Hematopoietic multipotent progenitor cell treated with erythropoietin and hydrocortisone succinate and interleukin-3 and kit ligand, for 4 days (in vitro differentiated cells): Measurements from ENCODE around the gene PRMT1.
A peak's percentile ranks its signal among the peaks of the same experiment; 100 is the strongest.

Experiments used
- DNase-seq: peaks from one replicate; pipeline ENCODE4 v3.0.0-alpha.2; 2015

The PRMT1 gene

GRCh38 chr19:49651820-49652550, 25.1 kb upstream of the PRMT1 start:
- DNase-seq: no peak

GRCh38 chr19:49652551-49653465, 24.3 kb upstream of the PRMT1 start:
- DNase-seq: no peak

GRCh38 chr19:49653466-49653806, 23.6 kb upstream of the PRMT1 start:
- no peak for DNase-seq

- DNase-seq: no peak
Observed at GRCh38 chr19:49654581-49654980, 22.5 kb upstream of the PRMT1 start.

GRCh38 chr19:49655570-49656455, 21.3 kb upstream of the PRMT1 start:
- DNase-seq: no peak

GRCh38 chr19:49656456-49657109, 20.5 kb upstream of the PRMT1 start:
- no peak for DNase-seq

GRCh38 chr19:49657493-49658138, 19.5 kb upstream of the PRMT1 start:
- DNase-seq: no peak

- no peak for DNase-seq
Observed at GRCh38 chr19:49658139-49658517, 18.9 kb upstream of the PRMT1 start.

GRCh38 chr19:49658566-49659442, 18.3 kb upstream of the PRMT1 start:
- DNase-seq: no peak

GRCh38 chr19:49660338-49660961, 16.6 kb upstream of the PRMT1 start:
- no peak for DNase-seq

- no peak for DNase-seq
Observed at GRCh38 chr19:49662011-49662410, 15.1 kb upstream of the PRMT1 start.

GRCh38 chr19:49663224-49663623, 13.8 kb upstream of the PRMT1 start:
- no peak for DNase-seq

GRCh38 chr19:49664171-49665035, 12.7 kb upstream of the PRMT1 start:
- DNase-seq: peak; percentile 90

- DNase-seq: peak; percentile 23
Observed at GRCh38 chr19:49665036-49665350, 12.1 kb upstream of the PRMT1 start.

GRCh38 chr19:49665351-49666119, 11.5 kb upstream of the PRMT1 start, which contains the start of the genes BCL2L12 and IRF3:
TSS of gene BCL2L12 (plus strand) at chr19:49665933. CDS start at chr19:49666693, 760 bp downstream.
TSS of gene IRF3 (minus strand) at chr19:49665857. CDS start at chr19:49664838, 1,019 bp downstream.
- peak; percentile 99 for DNase-seq

- DNase-seq: no peak
Observed at GRCh38 chr19:49666120-49666444, 11.0 kb upstream of the PRMT1 start.

- DNase-seq: no peak
Observed at GRCh38 chr19:49667473-49667872, 9.6 kb upstream of the PRMT1 start.

GRCh38 chr19:49669516-49669915, 7.6 kb upstream of the PRMT1 start:
- DNase-seq: no peak
